HG03565 (cell line): ENCODE data around the gene SYCE3.
"Not testable (repeated sequence)": the region's sequence is repeated elsewhere in the genome, so short reads cannot be mapped to it uniquely, and the experiment has no call there.

ENCODE experiments used
- ATAC-seq: cut with Tn5 transposase; IDR thresholded peaks from one replicate; pipeline ENCODE4 v1.9.1; 2021; ENCODE audit warnings: mild to moderate bottlenecking, moderate library complexity; ENCODE audit not compliant: unreplicated experiment

Gene SYCE3

GRCh38 chr22:50522806-50523438, 39.8 kb downstream of the SYCE3 start:
- ATAC-seq, result no peak

GRCh38 chr22:50522208-50522805, 40.4 kb downstream of the SYCE3 start:
- no peak for ATAC-seq

- no peak for ATAC-seq
Measured at GRCh38 chr22:50521710-50522109, 41.0 kb downstream of the SYCE3 start.

- ATAC-seq, result no peak
Measured at GRCh38 chr22:50520826-50521453, 41.8 kb downstream of the SYCE3 start.

GRCh38 chr22:50520184-50520583, 42.5 kb downstream of the SYCE3 start:
- not testable (repeated sequence) for ATAC-seq

- ATAC-seq, result no peak
Measured at GRCh38 chr22:50519151-50519550, 43.6 kb downstream of the SYCE3 start.

GRCh38 chr22:50518606-50519005, 44.1 kb downstream of the SYCE3 start:
- no peak for ATAC-seq

GRCh38 chr22:50517495-50518260, 45.0 kb downstream of the SYCE3 start:
- no peak for ATAC-seq

- no peak for ATAC-seq
Measured at GRCh38 chr22:50516891-50517290, 45.8 kb downstream of the SYCE3 start.

GRCh38 chr22:50516068-50516467, 46.7 kb downstream of the SYCE3 start:
- no peak for ATAC-seq

GRCh38 chr22:50513175-50513574, 49.5 kb downstream of the SYCE3 start:
- ATAC-seq, result no peak

GRCh38 chr22:50508897-50509296, 53.8 kb downstream of the SYCE3 start:
- no peak for ATAC-seq

GRCh38 chr22:50507991-50508884, 54.5 kb downstream of the SYCE3 start, which contains the start of gene NCAPH2:
Gene NCAPH2 (plus strand): TSS chr22:50508224. CDS start chr22:50508338, 114 bp downstream.
- ATAC-seq, result peak; percentile 72

GRCh38 chr22:50507421-50507990, 55.2 kb downstream of the SYCE3 start, which contains the start of gene LMF2:
Gene LMF2 (minus strand): TSS chr22:50507702. CDS start chr22:50507675, 27 bp downstream.
- ATAC-seq, result peak; percentile 33

- no peak for ATAC-seq
Measured at GRCh38 chr22:50506611-50507420, 55.9 kb downstream of the SYCE3 start.

- ATAC-seq, result no peak
Measured at GRCh38 chr22:50505776-50506610, 56.7 kb downstream of the SYCE3 start.

GRCh38 chr22:50505276-50505775, 57.4 kb downstream of the SYCE3 start:
- ATAC-seq, result no peak
